Testis (tissue), 2 donors: ENCODE data around the gene FCN3.

Source experiments
- POLR2A ChIP-seq: fragments of 450-650 bp; IDR thresholded peaks from one replicate; pipeline ENCODE4 v1.6.1; 2017; ENCODE audit warnings: antibody characterized with exemption, mild to moderate bottlenecking, moderate library complexity
- TF ChIP-seq, protein P1 (sequence below), 3 experiments: fragments of 450-650 bp in 2 of 3; fragments of 200-600 bp in 1 of 3; sonication (generic) in 1 of 3; IDR thresholded peaks; one replicate each; pipeline ENCODE4 v1.5.1; 2016 to 2019; ENCODE audit warnings: antibody characterized with exemption in 3 of 3, mild to moderate bottlenecking in 2 of 3, moderate library complexity in 1 of 3

DNA sequence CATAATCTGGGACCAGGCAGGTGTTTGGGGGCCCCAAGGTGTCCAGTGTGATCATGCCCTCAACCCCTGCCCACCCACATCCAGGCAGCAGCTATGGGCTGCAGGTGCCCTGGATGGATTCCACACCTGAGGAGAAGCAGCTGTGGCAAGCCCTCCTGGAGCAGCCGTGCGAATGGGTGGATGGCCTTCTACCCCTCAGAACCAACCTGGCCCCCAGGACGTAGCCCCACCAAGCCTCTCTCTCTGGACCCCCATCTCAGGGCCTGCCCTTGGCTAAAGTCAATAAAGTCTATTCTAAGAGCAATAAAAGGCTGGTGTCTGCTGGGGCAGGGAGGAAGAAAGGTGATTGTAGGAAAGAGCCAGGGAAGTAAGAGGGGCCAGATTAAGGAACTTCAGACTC is 21.0 kb downstream of the FCN3 start:
- TF ChIP-seq, protein P1, sequence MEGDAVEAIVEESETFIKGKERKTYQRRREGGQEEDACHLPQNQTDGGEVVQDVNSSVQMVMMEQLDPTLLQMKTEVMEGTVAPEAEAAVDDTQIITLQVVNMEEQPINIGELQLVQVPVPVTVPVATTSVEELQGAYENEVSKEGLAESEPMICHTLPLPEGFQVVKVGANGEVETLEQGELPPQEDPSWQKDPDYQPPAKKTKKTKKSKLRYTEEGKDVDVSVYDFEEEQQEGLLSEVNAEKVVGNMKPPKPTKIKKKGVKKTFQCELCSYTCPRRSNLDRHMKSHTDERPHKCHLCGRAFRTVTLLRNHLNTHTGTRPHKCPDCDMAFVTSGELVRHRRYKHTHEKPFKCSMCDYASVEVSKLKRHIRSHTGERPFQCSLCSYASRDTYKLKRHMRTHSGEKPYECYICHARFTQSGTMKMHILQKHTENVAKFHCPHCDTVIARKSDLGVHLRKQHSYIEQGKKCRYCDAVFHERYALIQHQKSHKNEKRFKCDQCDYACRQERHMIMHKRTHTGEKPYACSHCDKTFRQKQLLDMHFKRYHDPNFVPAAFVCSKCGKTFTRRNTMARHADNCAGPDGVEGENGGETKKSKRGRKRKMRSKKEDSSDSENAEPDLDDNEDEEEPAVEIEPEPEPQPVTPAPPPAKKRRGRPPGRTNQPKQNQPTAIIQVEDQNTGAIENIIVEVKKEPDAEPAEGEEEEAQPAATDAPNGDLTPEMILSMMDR (IDR thresholded peaks at IDR 0.05), result no peak
- TF ChIP-seq POLR2A, result no peak
